H9 (cell line): ENCODE results near the gene DMRTC1. TPM values are rescaled to one million over a fixed set of nuclear protein-coding genes. Genes with fewer than 3 reads are reported as not detected.
"Not testable (repeated sequence)": the region's sequence is repeated elsewhere in the genome, so short reads cannot be mapped to it uniquely, and the experiment has no call there.

ENCODE experiments used
- DNase-seq: peaks from one replicate; pipeline ENCODE4 v3.0.0-alpha.2; 2017
- H2AFZ ChIP-seq: one replicate; pipeline ENCODE4 v1.6.1; 2013; ENCODE audit warnings: mild to moderate bottlenecking, low read length, control low read depth, moderate library complexity
- H2AK5ac ChIP-seq: 2 replicates; pipeline ENCODE4 v1.6.1; 2013; ENCODE audit warnings: low read length, control low read depth, mixed read lengths; ENCODE audit not compliant: insufficient read length
- H2BK120ac ChIP-seq: one replicate; pipeline ENCODE4 v1.6.1; 2013; ENCODE audit warnings: low read depth, mild to moderate bottlenecking, low read length, control low read depth, inconsistent platforms; ENCODE audit not compliant: poor library complexity, severe bottlenecking
- H2BK12ac ChIP-seq: 2 replicates; pipeline ENCODE4 v1.6.1; 2013; ENCODE audit warnings: low read length, control low read depth, mixed read lengths, low read depth; ENCODE audit not compliant: insufficient read length
- H2BK15ac ChIP-seq: 2 replicates; pipeline ENCODE4 v1.6.1; 2013; ENCODE audit warnings: low read depth, low read length, control low read depth
- H2BK20ac ChIP-seq: one replicate; pipeline ENCODE4 v1.6.1; 2013; ENCODE audit warnings: low read depth, mild to moderate bottlenecking, low read length, control low read depth, inconsistent platforms; ENCODE audit not compliant: poor library complexity, severe bottlenecking
- H2BK5ac ChIP-seq: 2 replicates; pipeline ENCODE4 v1.6.1; 2013; ENCODE audit warnings: low read length, control low read depth, mixed read lengths; ENCODE audit not compliant: insufficient read length
- H3K14ac ChIP-seq: 2 replicates; pipeline ENCODE4 v1.6.1; 2013; ENCODE audit warnings: low read length, control low read depth; ENCODE audit not compliant: insufficient read depth
- H3K18ac ChIP-seq: 2 replicates; pipeline ENCODE4 v1.6.1; 2013; ENCODE audit warnings: low read depth, mild to moderate bottlenecking, mixed read lengths, low read length, control low read depth; ENCODE audit not compliant: insufficient read length
- H3K23ac ChIP-seq: 2 replicates; pipeline ENCODE4 v1.6.1; 2013; ENCODE audit warnings: low read length, control low read depth, mixed read lengths, low read depth; ENCODE audit not compliant: insufficient read length
- H3K23me2 ChIP-seq: 2 replicates; pipeline ENCODE4 v1.6.1; 2013; ENCODE audit warnings: low read depth, mild to moderate bottlenecking, mixed read lengths, low read length, control low read depth; ENCODE audit not compliant: insufficient read length, poor library complexity, severe bottlenecking
- H3K27ac ChIP-seq: 2 replicates; pipeline ENCODE4 v1.5.1; 2013; ENCODE audit warnings: low read length, control low read depth, mixed read lengths, low read depth; ENCODE audit not compliant: insufficient read length
- H3K27me3 ChIP-seq: 2 replicates; pipeline ENCODE4 v1.6.1; 2013; ENCODE audit warnings: low read length, control low read depth, inconsistent platforms; ENCODE audit not compliant: insufficient read depth
- H3K4ac ChIP-seq: 2 replicates; pipeline ENCODE4 v1.6.1; 2013; ENCODE audit warnings: low read depth, mild to moderate bottlenecking, control low read depth, inconsistent platforms, low read length, moderate library complexity
- H3K4me1 ChIP-seq: 2 replicates; pipeline ENCODE4 v1.6.1; 2013; ENCODE audit warnings: low read length, control low read depth, inconsistent platforms; ENCODE audit not compliant: insufficient read depth
- H3K4me2 ChIP-seq: 2 replicates; pipeline ENCODE4 v1.6.1; 2013; ENCODE audit warnings: low read length, control low read depth, mixed read lengths; ENCODE audit not compliant: insufficient read length, insufficient read depth
- H3K56ac ChIP-seq: 2 replicates; pipeline ENCODE4 v1.6.1; 2013; ENCODE audit warnings: low read depth, mild to moderate bottlenecking, mixed read lengths, low read length, control low read depth; ENCODE audit not compliant: insufficient read length
- H3K79me1 ChIP-seq: 2 replicates; pipeline ENCODE4 v1.6.1; 2013; ENCODE audit warnings: low read depth, mild to moderate bottlenecking, moderate library complexity, low read length, control low read depth, inconsistent platforms; ENCODE audit not compliant: insufficient read depth, poor library complexity, severe bottlenecking
- H3K79me2 ChIP-seq: 2 replicates; pipeline ENCODE4 v1.6.1; 2013; ENCODE audit warnings: low read length, control low read depth, inconsistent platforms; ENCODE audit not compliant: insufficient read depth
- H3K9ac ChIP-seq: 2 replicates; pipeline ENCODE4 v1.6.1; 2013; ENCODE audit warnings: low read length, control low read depth, mixed read lengths; ENCODE audit not compliant: insufficient read length; ENCODE audit errors: extremely low read depth
- H3K9me3 ChIP-seq: one replicate; pipeline ENCODE4 v1.6.1; 2013; ENCODE audit warnings: low read depth, low read length, inconsistent platforms; ENCODE audit not compliant: control insufficient read depth
- H3T11ph ChIP-seq: one replicate; pipeline ENCODE4 v1.6.1; 2013; ENCODE audit warnings: mild to moderate bottlenecking, low read length, control low read depth, inconsistent platforms
- H4K20me1 ChIP-seq: one replicate; pipeline ENCODE4 v1.6.1; 2013; ENCODE audit not compliant: control insufficient read depth, insufficient read length, insufficient read depth
- H4K5ac ChIP-seq: 2 replicates; pipeline ENCODE4 v1.6.1; 2013; ENCODE audit warnings: low read depth, mild to moderate bottlenecking, mixed read lengths, low read length, control low read depth; ENCODE audit not compliant: insufficient read length
- H4K8ac ChIP-seq: replicated peaks from 2 replicates; pipeline ENCODE4 v1.6.1; 2013; ENCODE audit warnings: low read length, control low read depth, mixed read lengths, low read depth; ENCODE audit not compliant: insufficient read length
- H4K91ac ChIP-seq: 2 replicates; pipeline ENCODE4 v1.6.1; 2013; ENCODE audit warnings: low read depth, mild to moderate bottlenecking, moderate library complexity, mixed read lengths, low read length, control low read depth; ENCODE audit not compliant: insufficient read length
- H3K27ac Mint-ChIP-seq, 3 experiments: 2 replicates in 2 of 3; 3 replicates in 1 of 3; pipeline ENCODE4 v1.8.0; 2020 to 2021; ENCODE audit warnings: mixed read lengths in 3 of 3, mild to moderate bottlenecking in 1 of 3, moderate library complexity in 1 of 3
- H3K27me3 Mint-ChIP-seq: 2 replicates; pipeline ENCODE4 v1.8.0; 2021; ENCODE audit warnings: low read depth, mild to moderate bottlenecking, moderate library complexity, mixed read lengths
- H3K36me3 Mint-ChIP-seq, 3 experiments: 2 replicates in 2 of 3; 3 replicates in 1 of 3; pipeline ENCODE4 v1.8.0; 2020 to 2021; ENCODE audit warnings: low read depth in 3 of 3, mixed read lengths in 3 of 3; ENCODE audit not compliant: insufficient read depth in 1 of 3
- H3K4me1 Mint-ChIP-seq, 2 experiments: 2 replicates each; pipeline ENCODE4 v1.8.0; 2020; ENCODE audit warnings: mixed read lengths in 2 of 2
- H3K4me3 Mint-ChIP-seq, 2 experiments: 2 replicates in 1 of 2; 3 replicates in 1 of 2; pipeline ENCODE4 v1.8.0; 2020 to 2021; ENCODE audit warnings: mild to moderate bottlenecking in 2 of 2, mixed read lengths in 2 of 2, moderate library complexity in 1 of 2
- H3K9me3 Mint-ChIP-seq, 2 experiments: 2 replicates in 1 of 2; 3 replicates in 1 of 2; pipeline ENCODE4 v1.8.0; 2020; ENCODE audit warnings: mild to moderate bottlenecking in 2 of 2, mixed read lengths in 2 of 2, moderate library complexity in 1 of 2
- WGBS: extraction: QIAGEN DNeasy Blood & Tissue Kit; methylation state at CpG from one replicate; pipeline ENCODE4 v1.1.7; 2013; ENCODE audit warnings: missing lambda C conversion rate, low lambda C conversion rate, mixed read lengths; ENCODE audit not compliant: insufficient read length; ENCODE audit errors: extremely low coverage; 5-methylcytosine and 5-hydroxymethylcytosine counted together
- total RNA-seq: library from RNA; stranded (reverse); gene quantifications from 2 replicates; pipeline ENCODE4 v1.2.1, GENCODE V29; 2021

The DMRTC1 gene
- total RNA-seq, 1 experiment from 2014 or later = not detected

DNA sequence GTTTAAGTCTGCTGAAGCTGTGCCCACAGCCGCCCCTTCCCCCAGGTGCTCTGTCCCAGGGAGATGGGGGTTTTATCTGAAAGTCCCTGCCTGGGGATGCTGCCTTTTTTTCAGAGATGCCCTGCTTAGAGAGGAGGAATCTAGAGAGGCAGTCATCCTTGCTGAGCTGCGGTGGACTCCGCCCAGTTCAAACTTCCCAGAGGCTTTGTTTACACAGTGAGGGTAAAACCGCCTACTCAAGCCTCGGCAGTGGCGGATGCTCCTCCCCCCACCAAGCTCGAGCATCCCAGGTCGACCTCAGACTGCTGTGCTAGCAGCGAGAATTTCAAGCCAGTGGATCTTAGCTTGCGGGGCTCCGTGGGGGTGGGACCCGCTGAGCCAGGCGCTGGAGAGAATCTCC is 112.9 kb downstream of the DMRTC1 start:
- H3K79me1 ChIP-seq, H3K27me3 ChIP-seq, H3K9ac ChIP-seq, H4K8ac ChIP-seq, H2BK120ac ChIP-seq, H2BK5ac ChIP-seq, H4K5ac ChIP-seq, H3K36me3 Mint-ChIP-seq, H2BK20ac ChIP-seq, H3K27me3 Mint-ChIP-seq, H3K14ac ChIP-seq, H2AFZ ChIP-seq, H2BK12ac ChIP-seq, H3K18ac ChIP-seq, H4K20me1 ChIP-seq, H3K4me3 Mint-ChIP-seq, H3K23ac ChIP-seq, DNase-seq, H3K56ac ChIP-seq, H4K91ac ChIP-seq, H3K9me3 ChIP-seq, H3K4ac ChIP-seq, H3K9me3 Mint-ChIP-seq, H3K23me2 ChIP-seq, H3K4me1 Mint-ChIP-seq, H2BK15ac ChIP-seq, H2AK5ac ChIP-seq, H3K4me2 ChIP-seq, H3T11ph ChIP-seq, H3K27ac Mint-ChIP-seq, H3K4me1 ChIP-seq, H3K27ac ChIP-seq, H3K79me2 ChIP-seq: not testable (repeated sequence)
- WGBS = no CpG with 5 or more reads among the region's 13 CpGs

Other genes starting within 250 kb of the DMRTC1 start
- gene PHKA1, start 229.5 kb downstream of the DMRTC1 start, total RNA-seq = 6.5 and 6.6 TPM in 2 replicates
- gene DMRTC1B, start 166.9 kb downstream of the DMRTC1 start, total RNA-seq = not detected in 2 replicates
- gene FAM236B, start 161.2 kb downstream of the DMRTC1 start, total RNA-seq = not detected in 2 replicates
- gene FAM236D, start 135.6 kb downstream of the DMRTC1 start, total RNA-seq = not detected in 2 replicates
- gene FAM236C, start 31.2 kb downstream of the DMRTC1 start, total RNA-seq = not detected in 2 replicates
- not detected in 2 replicates for gene FAM236A, start 5.6 kb downstream of the DMRTC1 start, total RNA-seq
- 1.8 TPM in 2 replicates for gene PABPC1L2B, start 59.1 kb upstream of the DMRTC1 start, total RNA-seq
- gene PABPC1L2A, start 135.7 kb upstream of the DMRTC1 start, total RNA-seq = 0.35 and 0.52 TPM in 2 replicates